Uterus (tissue), 2 donors: Measurements from ENCODE around the gene STIP1.
"Not testable (repeated sequence)": the region's sequence is repeated elsewhere in the genome, so short reads cannot be mapped to it uniquely, and the experiment has no call there.

Source experiments
- POLR2A ChIP-seq, 2 donors: fragments of 450-650 bp; IDR thresholded peaks; one replicate each; pipeline ENCODE4 v1.6.1; 2016; ENCODE audit warnings: antibody characterized with exemption in 2 of 2, mild to moderate bottlenecking in 1 of 2, moderate library complexity in 1 of 2
- TF ChIP-seq, protein P1 (sequence below), 4 experiments: fragments of 200-600 bp in 2 of 4; fragments of 450-650 bp in 2 of 4; sonication (generic) in 2 of 4; IDR thresholded peaks; one replicate each; pipeline ENCODE4 v1.5.1; 2016 to 2019; ENCODE audit warnings: antibody characterized with exemption in 4 of 4, mild to moderate bottlenecking in 2 of 4, moderate library complexity in 1 of 4

DNA sequence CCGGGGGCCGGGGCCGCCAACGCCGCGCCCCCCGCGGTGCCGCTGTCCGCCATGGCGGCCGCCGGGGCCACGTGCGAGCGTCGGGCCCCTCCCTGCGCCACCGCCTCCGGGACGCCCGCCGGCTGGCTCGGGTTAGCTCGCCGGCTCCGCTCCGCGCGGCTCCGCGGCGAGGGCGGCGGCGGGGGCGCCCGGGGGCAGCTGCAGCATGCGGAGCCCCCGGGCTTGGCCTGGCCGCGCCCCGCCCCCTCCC, 60.6 kb downstream of the STIP1 start:
- TF ChIP-seq, protein P1, sequence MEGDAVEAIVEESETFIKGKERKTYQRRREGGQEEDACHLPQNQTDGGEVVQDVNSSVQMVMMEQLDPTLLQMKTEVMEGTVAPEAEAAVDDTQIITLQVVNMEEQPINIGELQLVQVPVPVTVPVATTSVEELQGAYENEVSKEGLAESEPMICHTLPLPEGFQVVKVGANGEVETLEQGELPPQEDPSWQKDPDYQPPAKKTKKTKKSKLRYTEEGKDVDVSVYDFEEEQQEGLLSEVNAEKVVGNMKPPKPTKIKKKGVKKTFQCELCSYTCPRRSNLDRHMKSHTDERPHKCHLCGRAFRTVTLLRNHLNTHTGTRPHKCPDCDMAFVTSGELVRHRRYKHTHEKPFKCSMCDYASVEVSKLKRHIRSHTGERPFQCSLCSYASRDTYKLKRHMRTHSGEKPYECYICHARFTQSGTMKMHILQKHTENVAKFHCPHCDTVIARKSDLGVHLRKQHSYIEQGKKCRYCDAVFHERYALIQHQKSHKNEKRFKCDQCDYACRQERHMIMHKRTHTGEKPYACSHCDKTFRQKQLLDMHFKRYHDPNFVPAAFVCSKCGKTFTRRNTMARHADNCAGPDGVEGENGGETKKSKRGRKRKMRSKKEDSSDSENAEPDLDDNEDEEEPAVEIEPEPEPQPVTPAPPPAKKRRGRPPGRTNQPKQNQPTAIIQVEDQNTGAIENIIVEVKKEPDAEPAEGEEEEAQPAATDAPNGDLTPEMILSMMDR (IDR thresholded peaks at IDR 0.05), result not testable (repeated sequence)
- not testable (repeated sequence) for TF ChIP-seq POLR2A (IDR thresholded peaks at IDR 0.05)
